Spleen (tissue), 3 donors: ENCODE data around the gene MED8.

Experiments
- POLR2A ChIP-seq, 3 donors: fragments of 450-650 bp; IDR thresholded peaks; one replicate each; pipeline ENCODE4 v1.5.1; 2017; ENCODE audit warnings: antibody characterized with exemption in 3 of 3, mild to moderate bottlenecking in 1 of 3
- POLR2AphosphoS5 ChIP-seq, 3 donors: sonication (generic); formaldehyde crosslinking; IDR thresholded peaks; one replicate each; pipeline ENCODE4 v1.5.1; 2017; ENCODE audit warnings: antibody characterized with exemption in 3 of 3

- TF ChIP-seq POLR2A (IDR thresholded peaks at IDR 0.05) (no peak), POLR2AphosphoS5 (IDR thresholded peaks at IDR 0.05) (no peak)
Observed at GRCh38 chr1:43414634-43415223, 25.1 kb upstream of the MED8 start.
